NCI-H1105 (cell line): ENCODE measurements around the gene KIF26B.

Experiments used
- DNase-seq: peaks from one replicate; lab custom pipeline; 2025; lab: John Stamatoyannopoulos, UW

The KIF26B gene

GRCh38 chr1:245428681-245429080, 273.9 kb downstream of the KIF26B start:
- DNase-seq = no peak

- no peak for DNase-seq
Observed at GRCh38 chr1:245431706-245432105, 276.9 kb downstream of the KIF26B start.

GRCh38 chr1:245432228-245432875, 277.6 kb downstream of the KIF26B start:
- no peak for DNase-seq

GRCh38 chr1:245433561-245433960, 278.8 kb downstream of the KIF26B start:
- DNase-seq = no peak

GRCh38 chr1:245434280-245434679, 279.5 kb downstream of the KIF26B start:
- no peak for DNase-seq

- DNase-seq = no peak
Observed at GRCh38 chr1:245436407-245436806, 281.6 kb downstream of the KIF26B start.

- no peak for DNase-seq
Observed at GRCh38 chr1:245437369-245438062, 282.7 kb downstream of the KIF26B start.

- DNase-seq = no peak
Observed at GRCh38 chr1:245440922-245441321, 286.1 kb downstream of the KIF26B start.

- DNase-seq = no peak
Observed at GRCh38 chr1:245441689-245442088, 286.9 kb downstream of the KIF26B start.

- DNase-seq = no peak
Observed at GRCh38 chr1:245444147-245444828, 289.5 kb downstream of the KIF26B start.

GRCh38 chr1:245444945-245445344, 290.2 kb downstream of the KIF26B start:
- no peak for DNase-seq

GRCh38 chr1:245448531-245448930, 293.7 kb downstream of the KIF26B start:
- no peak for DNase-seq

- no peak for DNase-seq
Observed at GRCh38 chr1:245448975-245449431, 294.2 kb downstream of the KIF26B start.

- DNase-seq = no peak
Observed at GRCh38 chr1:245453541-245453940, 298.8 kb downstream of the KIF26B start.

- no peak for DNase-seq
Observed at GRCh38 chr1:245454051-245454450, 299.3 kb downstream of the KIF26B start.

- DNase-seq = no peak
Observed at GRCh38 chr1:245457562-245457961, 302.8 kb downstream of the KIF26B start.

- no peak for DNase-seq
Observed at GRCh38 chr1:245458234-245458633, 303.4 kb downstream of the KIF26B start.

- no peak for DNase-seq
Observed at GRCh38 chr1:245458761-245459174, 304.0 kb downstream of the KIF26B start.

GRCh38 chr1:245459621-245460020, 304.8 kb downstream of the KIF26B start:
- DNase-seq = no peak

- no peak for DNase-seq
Observed at GRCh38 chr1:245461681-245462080, 306.9 kb downstream of the KIF26B start.

GRCh38 chr1:245462161-245462560, 307.4 kb downstream of the KIF26B start:
- no peak for DNase-seq

GRCh38 chr1:245463392-245464165, 308.8 kb downstream of the KIF26B start:
- no peak for DNase-seq
